H9 (cell line): ENCODE results near the gene NUP85. TPM values are rescaled to one million over a fixed set of nuclear protein-coding genes. Genes with fewer than 3 reads are reported as not detected.

ENCODE experiments used
- DNase-seq: peaks from one replicate; pipeline ENCODE4 v3.0.0-alpha.2; 2017
- H2AFZ ChIP-seq: one replicate; pipeline ENCODE4 v1.6.1; 2013; ENCODE audit warnings: mild to moderate bottlenecking, low read length, control low read depth, moderate library complexity
- H2AK5ac ChIP-seq: 2 replicates; pipeline ENCODE4 v1.6.1; 2013; ENCODE audit warnings: low read length, control low read depth, mixed read lengths; ENCODE audit not compliant: insufficient read length
- H2BK120ac ChIP-seq: one replicate; pipeline ENCODE4 v1.6.1; 2013; ENCODE audit warnings: low read depth, mild to moderate bottlenecking, low read length, control low read depth, inconsistent platforms; ENCODE audit not compliant: poor library complexity, severe bottlenecking
- H2BK12ac ChIP-seq: 2 replicates; pipeline ENCODE4 v1.6.1; 2013; ENCODE audit warnings: low read length, control low read depth, mixed read lengths, low read depth; ENCODE audit not compliant: insufficient read length
- H2BK15ac ChIP-seq: 2 replicates; pipeline ENCODE4 v1.6.1; 2013; ENCODE audit warnings: low read depth, low read length, control low read depth
- H2BK20ac ChIP-seq: one replicate; pipeline ENCODE4 v1.6.1; 2013; ENCODE audit warnings: low read depth, mild to moderate bottlenecking, low read length, control low read depth, inconsistent platforms; ENCODE audit not compliant: poor library complexity, severe bottlenecking
- H2BK5ac ChIP-seq: 2 replicates; pipeline ENCODE4 v1.6.1; 2013; ENCODE audit warnings: low read length, control low read depth, mixed read lengths; ENCODE audit not compliant: insufficient read length
- H3K14ac ChIP-seq: 2 replicates; pipeline ENCODE4 v1.6.1; 2013; ENCODE audit warnings: low read length, control low read depth; ENCODE audit not compliant: insufficient read depth
- H3K18ac ChIP-seq: 2 replicates; pipeline ENCODE4 v1.6.1; 2013; ENCODE audit warnings: low read depth, mild to moderate bottlenecking, mixed read lengths, low read length, control low read depth; ENCODE audit not compliant: insufficient read length
- H3K23ac ChIP-seq: 2 replicates; pipeline ENCODE4 v1.6.1; 2013; ENCODE audit warnings: low read length, control low read depth, mixed read lengths, low read depth; ENCODE audit not compliant: insufficient read length
- H3K23me2 ChIP-seq: 2 replicates; pipeline ENCODE4 v1.6.1; 2013; ENCODE audit warnings: low read depth, mild to moderate bottlenecking, mixed read lengths, low read length, control low read depth; ENCODE audit not compliant: insufficient read length, poor library complexity, severe bottlenecking
- H3K27ac ChIP-seq: 2 replicates; pipeline ENCODE4 v1.5.1; 2013; ENCODE audit warnings: low read length, control low read depth, mixed read lengths, low read depth; ENCODE audit not compliant: insufficient read length
- H3K27me3 ChIP-seq: 2 replicates; pipeline ENCODE4 v1.6.1; 2013; ENCODE audit warnings: low read length, control low read depth, inconsistent platforms; ENCODE audit not compliant: insufficient read depth
- H3K4ac ChIP-seq: 2 replicates; pipeline ENCODE4 v1.6.1; 2013; ENCODE audit warnings: low read depth, mild to moderate bottlenecking, control low read depth, inconsistent platforms, low read length, moderate library complexity
- H3K4me1 ChIP-seq: 2 replicates; pipeline ENCODE4 v1.6.1; 2013; ENCODE audit warnings: low read length, control low read depth, inconsistent platforms; ENCODE audit not compliant: insufficient read depth
- H3K4me2 ChIP-seq: 2 replicates; pipeline ENCODE4 v1.6.1; 2013; ENCODE audit warnings: low read length, control low read depth, mixed read lengths; ENCODE audit not compliant: insufficient read length, insufficient read depth
- H3K56ac ChIP-seq: 2 replicates; pipeline ENCODE4 v1.6.1; 2013; ENCODE audit warnings: low read depth, mild to moderate bottlenecking, mixed read lengths, low read length, control low read depth; ENCODE audit not compliant: insufficient read length
- H3K79me1 ChIP-seq: 2 replicates; pipeline ENCODE4 v1.6.1; 2013; ENCODE audit warnings: low read depth, mild to moderate bottlenecking, moderate library complexity, low read length, control low read depth, inconsistent platforms; ENCODE audit not compliant: insufficient read depth, poor library complexity, severe bottlenecking
- H3K79me2 ChIP-seq: 2 replicates; pipeline ENCODE4 v1.6.1; 2013; ENCODE audit warnings: low read length, control low read depth, inconsistent platforms; ENCODE audit not compliant: insufficient read depth
- H3K9ac ChIP-seq: 2 replicates; pipeline ENCODE4 v1.6.1; 2013; ENCODE audit warnings: low read length, control low read depth, mixed read lengths; ENCODE audit not compliant: insufficient read length; ENCODE audit errors: extremely low read depth
- H3K9me3 ChIP-seq: one replicate; pipeline ENCODE4 v1.6.1; 2013; ENCODE audit warnings: low read depth, low read length, inconsistent platforms; ENCODE audit not compliant: control insufficient read depth
- H3T11ph ChIP-seq: one replicate; pipeline ENCODE4 v1.6.1; 2013; ENCODE audit warnings: mild to moderate bottlenecking, low read length, control low read depth, inconsistent platforms
- H4K20me1 ChIP-seq: one replicate; pipeline ENCODE4 v1.6.1; 2013; ENCODE audit not compliant: control insufficient read depth, insufficient read length, insufficient read depth
- H4K5ac ChIP-seq: 2 replicates; pipeline ENCODE4 v1.6.1; 2013; ENCODE audit warnings: low read depth, mild to moderate bottlenecking, mixed read lengths, low read length, control low read depth; ENCODE audit not compliant: insufficient read length
- H4K8ac ChIP-seq: replicated peaks from 2 replicates; pipeline ENCODE4 v1.6.1; 2013; ENCODE audit warnings: low read length, control low read depth, mixed read lengths, low read depth; ENCODE audit not compliant: insufficient read length
- H4K91ac ChIP-seq: 2 replicates; pipeline ENCODE4 v1.6.1; 2013; ENCODE audit warnings: low read depth, mild to moderate bottlenecking, moderate library complexity, mixed read lengths, low read length, control low read depth; ENCODE audit not compliant: insufficient read length
- H3K27ac Mint-ChIP-seq, 3 experiments: 2 replicates in 2 of 3; 3 replicates in 1 of 3; pipeline ENCODE4 v1.8.0; 2020 to 2021; ENCODE audit warnings: mixed read lengths in 3 of 3, mild to moderate bottlenecking in 1 of 3, moderate library complexity in 1 of 3
- H3K27me3 Mint-ChIP-seq: 2 replicates; pipeline ENCODE4 v1.8.0; 2021; ENCODE audit warnings: low read depth, mild to moderate bottlenecking, moderate library complexity, mixed read lengths
- H3K36me3 Mint-ChIP-seq, 3 experiments: 2 replicates in 2 of 3; 3 replicates in 1 of 3; pipeline ENCODE4 v1.8.0; 2020 to 2021; ENCODE audit warnings: low read depth in 3 of 3, mixed read lengths in 3 of 3; ENCODE audit not compliant: insufficient read depth in 1 of 3
- H3K4me1 Mint-ChIP-seq, 2 experiments: 2 replicates each; pipeline ENCODE4 v1.8.0; 2020; ENCODE audit warnings: mixed read lengths in 2 of 2
- H3K4me3 Mint-ChIP-seq, 2 experiments: 2 replicates in 1 of 2; 3 replicates in 1 of 2; pipeline ENCODE4 v1.8.0; 2020 to 2021; ENCODE audit warnings: mild to moderate bottlenecking in 2 of 2, mixed read lengths in 2 of 2, moderate library complexity in 1 of 2
- H3K9me3 Mint-ChIP-seq, 2 experiments: 2 replicates in 1 of 2; 3 replicates in 1 of 2; pipeline ENCODE4 v1.8.0; 2020; ENCODE audit warnings: mild to moderate bottlenecking in 2 of 2, mixed read lengths in 2 of 2, moderate library complexity in 1 of 2
- CTCF ChIP-seq: fragments of 200-600 bp; sonication (generic); conservative IDR thresholded peaks from 3 replicates; pipeline ENCODE4 v1.8.0; 2021; ENCODE audit warnings: antibody characterized with exemption, mild to moderate bottlenecking
- WGBS: extraction: QIAGEN DNeasy Blood & Tissue Kit; methylation state at CpG from one replicate; pipeline ENCODE4 v1.1.7; 2013; ENCODE audit warnings: missing lambda C conversion rate, low lambda C conversion rate, mixed read lengths; ENCODE audit not compliant: insufficient read length; ENCODE audit errors: extremely low coverage; 5-methylcytosine and 5-hydroxymethylcytosine counted together
- total RNA-seq: library from RNA; stranded (reverse); gene quantifications from 2 replicates; pipeline ENCODE4 v1.2.1, GENCODE V29; 2021

The NUP85 gene
- total RNA-seq, 1 experiment from 2014 or later: 145 TPM

DNA sequence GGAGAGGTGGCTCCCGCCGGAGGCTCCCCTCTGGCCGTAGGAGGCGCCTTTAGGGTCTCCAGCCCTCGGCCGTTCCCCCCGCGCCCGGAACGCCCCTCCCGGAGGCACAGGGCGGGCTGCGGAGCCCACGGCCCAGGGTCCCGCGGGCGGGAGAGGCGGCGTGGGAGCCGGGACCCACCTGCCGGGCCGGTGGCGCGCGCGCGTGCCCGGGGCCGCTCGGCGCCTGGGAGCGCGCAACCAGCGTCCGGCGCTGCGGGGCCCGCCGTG is 65.4 kb downstream of the NUP85 start, which contains the start of gene MIF4GD:
Gene MIF4GD (minus strand): TSS at position 266 of the 267 bp plus-strand sequence. CDS start 1,036 bp downstream, outside the sequence.
- Mint-ChIP-seq H3K27ac (peak within 1 kb of the TSS in 2 of 3 experiments; percentile 44 to 89; a peak in 4 of 7 replicates), H3K9me3 (no peaks in the 10 kb centered on the region), H3K4me3 (peak within 1 kb of the TSS; percentile 76 to 86), H3K36me3 (peaks cover 0 to 38% (median 35%) of the 10 kb centered on the region in 3 experiments; a peak in 6 of 7 replicates), H3K27me3 (no peaks in the 10 kb centered on the region; the same call in 1 of the 2 replicates), H3K4me1 (peaks cover 15 to 20% of the 10 kb centered on the region in 2 experiments)
- Histone ChIP-seq H2BK5ac (no peak within 1 kb of the TSS), H4K5ac (no peak within 1 kb of the TSS), H3K14ac (peak within 1 kb of the TSS; percentile 72), H3K23ac (no peak within 1 kb of the TSS), H3K27me3 (no peaks in the 10 kb centered on the region), H3K4me1 (0 out of 2 replicates have a peak, but pooled peaks cover 2% of the 10 kb centered on the region), H2AFZ (no peak within 1 kb of the TSS), H4K91ac (no peak within 1 kb of the TSS), H3K4me2 (peak within 1 kb of the TSS; percentile 74), H4K8ac (no peak within 1 kb of the TSS), H3T11ph (no peak within 1 kb of the TSS), H2BK20ac (no peak within 1 kb of the TSS), H4K20me1 (no peaks in the 10 kb centered on the region), H3K9me3 (no peaks in the 10 kb centered on the region), H3K79me1 (no peaks in the 10 kb centered on the region), H3K18ac (peak within 1 kb of the TSS; percentile 1), H2BK120ac (no peak within 1 kb of the TSS), H3K79me2 (no peaks in the 10 kb centered on the region), H3K9ac (peak within 1 kb of the TSS; percentile 66), H3K4ac (no peak within 1 kb of the TSS), H3K56ac (no peak within 1 kb of the TSS), H2BK15ac (no peak within 1 kb of the TSS), H3K23me2 (peaks cover 22% of the 10 kb centered on the region), H2AK5ac (no peak within 1 kb of the TSS), H3K27ac (no peak within 1 kb of the TSS), H2BK12ac (no peak within 1 kb of the TSS)
- no CpG with 5 or more reads among the region's 39 CpGs for WGBS
- no peak for TF ChIP-seq CTCF
- no peak for DNase-seq
